ENCODE measurements around the gene GPR39.

GPR39 gene

GRCh38 chr2:132495881-132496280 is 79.3 kb downstream of the GPR39 start:
- no peak overlapping the region for H3K27ac ChIP-seq
- TF ChIP-seq CTCF (IDR thresholded peaks at IDR 0.05) (no peak), ZFX (IDR thresholded peaks at IDR 0.05; ENCODE audit: borderline replicate concordance) (no peak)

- H3K27ac ChIP-seq, result no peak overlapping the region
- TF ChIP-seq CTCF (IDR thresholded peaks at IDR 0.05), result no peak
- TF ChIP-seq ZFX (IDR thresholded peaks at IDR 0.05; ENCODE audit: borderline replicate concordance), result no peak
Observed at GRCh38 chr2:132496555-132496954, 80.0 kb downstream of the GPR39 start.

GRCh38 chr2:132497591-132497990 is 81.0 kb downstream of the GPR39 start:
- H3K27ac ChIP-seq, result no peak overlapping the region

GRCh38 chr2:132503701-132504100 is 87.1 kb downstream of the GPR39 start:
- no peak overlapping the region for H3K27ac ChIP-seq
- TF ChIP-seq CTCF (IDR thresholded peaks at IDR 0.05) (no peak), ZFX (IDR thresholded peaks at IDR 0.05; ENCODE audit: borderline replicate concordance) (no peak)

More at GRCh38 chr2:132497591-132497990, 81.0 kb downstream of the GPR39 start:
- TF ChIP-seq CTCF (IDR thresholded peaks at IDR 0.05) (no peak), ZFX (IDR thresholded peaks at IDR 0.05; ENCODE audit: borderline replicate concordance) (no peak)

- no peak for TF ChIP-seq CTCF (IDR thresholded peaks at IDR 0.05)
- no peak for TF ChIP-seq ZFX (IDR thresholded peaks at IDR 0.05; ENCODE audit: borderline replicate concordance)
- H3K27ac ChIP-seq, result no peak overlapping the region
Observed at GRCh38 chr2:132515010-132515409, 98.4 kb downstream of the GPR39 start.

GRCh38 chr2:132517386-132517785 is 100.8 kb downstream of the GPR39 start:
- no peak for TF ChIP-seq ZFX (IDR thresholded peaks at IDR 0.05; ENCODE audit: borderline replicate concordance)
- no peak overlapping the region for H3K27ac ChIP-seq

- no peak overlapping the region for H3K27ac ChIP-seq
- TF ChIP-seq ZFX (IDR thresholded peaks at IDR 0.05; ENCODE audit: borderline replicate concordance) (no peak), CTCF (IDR thresholded peaks at IDR 0.05) (no peak)
Observed at GRCh38 chr2:132518302-132518701, 101.7 kb downstream of the GPR39 start.

GRCh38 chr2:132519566-132519965 is 103.0 kb downstream of the GPR39 start:
- TF ChIP-seq ZFX (IDR thresholded peaks at IDR 0.05; ENCODE audit: borderline replicate concordance), result no peak
- no peak for TF ChIP-seq CTCF (IDR thresholded peaks at IDR 0.05)
- H3K27ac ChIP-seq, result no peak overlapping the region

Measured in 22Rv1 (cell line).